ENCODE measurements around the gene AKAP10. TPM values are rescaled to one million over a fixed set of nuclear protein-coding genes. Genes with fewer than 3 reads are reported as not detected.
"Not testable (repeated sequence)": the region's sequence is repeated elsewhere in the genome, so short reads cannot be mapped to it uniquely, and the experiment has no call there.

The AKAP10 gene
- total RNA-seq, 1 donor from 2014 or later = 44.8 TPM

DNA sequence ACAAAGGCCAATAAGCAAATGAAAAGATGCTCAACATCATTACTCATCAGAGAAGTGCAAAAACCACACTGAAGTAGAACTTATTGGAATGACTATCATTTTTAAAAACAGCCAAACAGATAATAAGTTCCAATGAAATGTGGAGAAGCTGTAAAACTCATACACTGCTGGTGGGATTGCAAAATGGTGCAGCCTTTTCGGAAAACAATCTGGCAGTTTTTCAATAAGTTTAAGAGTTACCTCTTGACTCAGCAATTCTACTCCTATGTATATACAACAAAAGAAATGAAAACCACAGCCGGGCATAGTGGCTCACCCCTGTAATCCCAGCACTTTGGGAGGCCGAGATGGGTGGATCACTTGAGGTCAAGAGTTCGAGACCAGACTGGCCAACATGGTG lies 49.3 kb downstream of the AKAP10 start:
- DNase-seq (ENCODE audit: low spot score) = no peak

DNA sequence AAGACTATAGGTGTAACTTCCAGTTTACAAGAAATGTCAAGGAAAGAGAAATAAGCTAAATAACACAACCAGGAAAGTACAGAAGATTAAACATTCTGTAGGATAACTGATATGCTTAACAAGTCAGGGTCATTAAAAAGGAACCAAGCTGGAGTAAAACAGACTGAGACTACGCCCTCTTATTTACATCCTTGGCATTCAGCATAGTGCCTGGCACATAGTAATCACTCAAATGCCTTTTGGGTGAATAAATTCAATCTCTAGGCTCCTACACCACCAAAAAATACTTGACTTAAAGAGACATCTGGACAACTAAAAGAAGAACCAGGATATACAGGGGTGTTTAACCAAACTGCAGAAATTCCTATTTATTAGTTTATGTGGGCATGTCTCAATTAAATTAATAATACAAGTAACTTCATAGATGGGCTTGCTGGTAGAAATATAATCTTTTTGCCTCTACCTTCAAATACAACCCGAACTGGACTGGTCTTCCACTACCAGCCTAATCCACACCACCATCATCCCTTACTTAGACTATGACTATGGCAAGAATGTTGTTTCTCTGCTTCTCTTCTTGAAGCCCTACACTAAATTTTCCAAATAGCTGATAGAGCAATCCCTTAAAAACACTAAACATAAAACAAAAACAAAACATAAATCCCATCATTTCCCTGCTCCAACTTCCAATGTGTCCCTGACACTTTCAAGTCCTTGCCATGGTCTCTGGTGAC lies 62.2 kb downstream of the AKAP10 start:
- no peak for DNase-seq (ENCODE audit: low spot score)

DNA sequence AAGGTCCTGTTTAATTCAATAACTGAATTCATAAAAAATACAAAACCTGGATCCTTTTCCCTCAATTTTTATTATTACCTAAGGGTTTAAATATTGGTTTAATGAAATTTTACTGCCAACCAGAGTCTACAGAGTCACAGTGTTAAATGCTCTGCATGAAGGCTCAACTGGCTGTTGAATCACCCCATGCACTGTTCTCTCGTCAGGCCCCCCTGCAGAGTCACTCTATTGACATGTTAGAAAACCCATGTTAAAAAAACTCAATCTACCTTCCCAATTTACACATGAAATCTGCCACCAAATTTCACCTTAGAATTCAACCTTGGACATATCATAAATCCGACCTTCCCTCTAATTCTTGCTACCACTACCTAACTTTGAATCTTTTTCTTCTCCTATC lies 66.6 kb downstream of the AKAP10 start:
- DNase-seq (ENCODE audit: low spot score) = no peak

- DNase-seq (ENCODE audit: low spot score) = no peak
Observed at GRCh38 chr17:19909139-19909538, 68.5 kb downstream of the AKAP10 start.

GRCh38 chr17:19905502-19905901 lies 72.1 kb downstream of the AKAP10 start:
- no peak for DNase-seq (ENCODE audit: low spot score)

DNA sequence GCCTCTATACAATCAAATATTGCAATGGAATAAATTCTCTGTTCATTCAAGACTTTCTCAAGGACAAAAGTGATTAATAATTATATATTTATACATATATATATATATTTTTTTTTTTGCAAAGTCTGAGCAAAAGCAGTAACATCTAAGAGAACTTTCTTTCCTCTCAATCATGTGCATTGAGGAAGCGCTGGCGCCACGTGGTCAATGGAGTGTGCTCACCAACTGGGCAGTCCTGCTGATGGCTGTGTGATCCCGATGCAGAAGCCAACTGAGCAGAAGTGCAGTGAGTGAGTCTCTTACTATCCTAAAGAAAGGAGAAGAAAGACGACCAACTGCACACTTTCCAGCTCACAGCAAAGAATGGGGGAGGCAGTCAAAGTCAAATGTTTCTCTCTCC lies 72.7 kb downstream of the AKAP10 start:
- peak; percentile 38 for DNase-seq (ENCODE audit: low spot score)

DNA sequence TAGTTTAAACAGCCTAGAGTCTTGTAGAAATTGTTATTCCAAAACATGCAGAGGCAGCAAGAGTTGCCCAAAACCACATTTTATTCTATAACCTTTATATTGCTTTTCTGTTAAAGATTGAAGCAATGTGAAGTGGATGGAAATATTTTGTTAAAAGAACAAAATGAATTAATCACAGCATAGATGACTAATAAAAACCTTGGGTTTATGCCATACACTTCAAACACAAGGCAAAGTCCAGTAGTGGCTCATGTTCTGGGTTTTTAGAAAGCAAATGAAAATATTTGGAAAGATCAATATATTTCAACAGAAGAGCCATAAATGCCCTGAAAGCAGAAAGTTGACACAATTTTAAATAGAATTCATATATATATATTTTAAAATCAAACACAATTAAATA lies 73.2 kb downstream of the AKAP10 start:
- no peak for DNase-seq (ENCODE audit: low spot score)

DNA sequence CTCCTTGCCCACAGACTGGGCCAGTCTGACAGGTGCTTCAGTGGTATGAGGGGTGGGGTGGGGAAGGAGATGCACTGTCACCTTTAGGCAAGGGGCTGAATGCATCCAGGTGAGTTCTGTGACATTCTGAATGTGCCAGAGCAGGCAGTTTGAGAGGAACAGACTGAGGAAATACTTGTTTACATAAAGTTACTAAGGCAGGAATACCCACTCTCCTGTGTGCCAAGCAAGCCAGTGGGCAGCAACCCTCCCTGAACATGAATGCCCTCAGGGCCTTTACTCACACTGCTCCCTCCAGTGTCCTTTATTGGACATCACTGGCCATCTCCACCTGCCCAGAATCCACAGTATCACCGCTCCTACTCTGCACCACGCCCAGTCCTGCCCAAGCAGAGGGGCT lies 76.8 kb downstream of the AKAP10 start:
- DNase-seq (ENCODE audit: low spot score) = no peak

DNA sequence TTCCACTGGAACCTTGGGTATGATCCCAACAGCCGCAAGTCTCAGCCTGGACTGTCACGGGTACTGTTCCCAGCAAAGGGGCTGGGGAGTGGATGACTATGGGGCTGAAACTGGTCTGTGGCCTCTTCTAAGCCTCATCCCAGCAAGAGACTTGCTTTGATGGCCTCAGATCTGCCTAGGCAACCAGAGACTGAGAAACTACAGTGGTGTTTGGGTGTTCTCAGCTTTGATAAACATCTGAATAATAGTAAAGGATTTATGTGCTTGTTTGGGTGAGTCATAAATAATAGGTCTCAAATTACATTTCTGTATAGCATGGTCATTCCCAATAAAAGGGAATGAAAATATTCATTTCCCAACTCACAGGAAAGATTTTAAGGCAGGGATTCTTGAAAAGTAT lies 79.7 kb downstream of the AKAP10 start:
- no peak for DNase-seq (ENCODE audit: low spot score)

DNA sequence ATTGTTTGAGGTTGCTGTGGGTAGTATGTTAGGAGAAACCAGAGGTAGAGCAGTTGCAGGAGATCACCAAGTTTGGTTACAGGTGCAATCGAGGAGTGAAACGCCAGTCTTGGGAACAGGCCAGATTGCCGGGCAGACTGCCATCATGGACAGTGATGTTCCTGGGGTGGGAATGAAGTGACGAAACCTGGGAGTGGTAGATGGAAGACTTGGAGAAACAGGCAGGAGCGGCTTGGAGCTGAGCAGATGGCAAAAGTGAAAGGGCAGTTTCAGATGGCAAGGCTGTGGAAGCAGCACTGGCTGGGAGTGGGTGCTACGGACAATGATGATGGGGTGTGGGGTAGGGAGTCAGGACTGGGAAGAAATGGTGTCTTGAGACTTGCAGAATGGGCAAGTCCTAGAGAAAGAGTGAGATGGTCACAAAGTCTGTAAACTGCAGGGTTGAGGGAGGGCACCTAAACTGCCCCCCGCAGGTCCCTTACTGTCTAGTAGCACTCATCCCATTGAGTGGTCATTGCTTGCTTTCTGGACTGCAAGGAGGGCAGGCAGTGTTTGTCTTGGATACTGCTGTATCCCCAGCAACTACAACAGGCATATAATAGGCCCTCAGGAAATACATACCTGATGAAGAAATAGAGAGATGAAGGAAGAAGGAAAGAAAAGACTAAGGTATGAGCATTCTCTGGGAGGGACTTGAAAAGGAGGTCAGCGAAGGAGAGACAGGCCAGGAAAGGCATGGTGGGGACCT lies 80.4 kb downstream of the AKAP10 start:
- DNase-seq (ENCODE audit: low spot score) = peak; percentile 51

DNA sequence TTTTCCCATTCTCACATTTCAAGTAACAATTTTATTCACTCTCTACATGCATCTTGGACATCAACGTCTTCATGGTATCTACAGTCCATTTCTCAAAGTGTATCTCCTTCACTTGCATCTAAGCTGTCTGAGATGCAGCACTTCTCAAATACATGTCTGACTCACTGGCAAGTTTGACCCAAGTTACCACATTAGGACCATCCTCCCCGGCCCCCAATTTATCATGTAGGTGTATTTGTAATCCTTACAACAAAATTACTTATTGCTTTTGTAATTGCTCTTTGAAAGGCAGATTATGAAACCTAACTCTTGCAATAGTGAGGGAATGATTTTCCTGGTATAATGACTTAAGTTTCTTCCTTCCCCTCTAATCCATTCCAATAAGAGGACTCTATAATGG lies 80.9 kb downstream of the AKAP10 start:
- DNase-seq (ENCODE audit: low spot score) = no peak

GRCh38 chr17:19890554-19890953 lies 87.1 kb downstream of the AKAP10 start:
- DNase-seq (ENCODE audit: low spot score) = not testable (repeated sequence)

- DNase-seq (ENCODE audit: low spot score) = not testable (repeated sequence)
Observed at GRCh38 chr17:19890001-19890400, 87.6 kb downstream of the AKAP10 start.

GRCh38 chr17:19886116-19886515 lies 91.5 kb downstream of the AKAP10 start:
- no peak for DNase-seq (ENCODE audit: low spot score)

- no peak for DNase-seq (ENCODE audit: low spot score)
Observed at GRCh38 chr17:19883537-19884215, 94.0 kb downstream of the AKAP10 start.

- DNase-seq (ENCODE audit: low spot score) = no peak
Observed at GRCh38 chr17:19880393-19880792, 97.2 kb downstream of the AKAP10 start.

DNA sequence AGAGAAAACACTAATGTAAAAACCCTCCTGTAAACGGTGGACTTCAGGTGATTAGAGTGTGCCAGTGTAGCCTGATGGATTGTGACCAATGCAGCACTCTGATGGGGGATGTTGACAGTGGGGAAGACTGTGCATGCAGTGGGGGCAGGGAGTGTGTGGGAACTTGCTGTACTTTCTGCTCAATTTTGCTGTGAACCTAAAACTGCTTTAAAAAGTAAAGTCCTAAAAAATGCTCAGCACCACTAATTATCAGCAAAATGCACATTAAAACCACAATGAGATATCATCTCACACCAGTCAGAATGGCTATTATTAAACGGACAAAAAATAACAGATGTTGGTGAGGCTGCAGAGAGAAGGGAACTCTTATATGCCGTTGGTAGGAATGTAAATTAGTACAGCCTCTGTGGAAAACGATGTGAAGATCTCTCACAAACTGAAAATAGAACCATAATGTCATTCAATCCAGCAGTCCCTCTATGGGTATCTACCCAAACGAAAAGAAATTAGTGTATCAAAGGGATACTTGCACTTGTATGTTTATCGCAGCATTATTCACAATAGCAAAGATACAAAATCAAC lies 100.2 kb downstream of the AKAP10 start:
- no peak for DNase-seq (ENCODE audit: low spot score)

- peak; percentile 49 for DNase-seq (ENCODE audit: low spot score)
Observed at GRCh38 chr17:19876529-19877161, 101.0 kb downstream of the AKAP10 start.

- no peak for DNase-seq (ENCODE audit: low spot score)
Observed at GRCh38 chr17:19874256-19874655, 103.4 kb downstream of the AKAP10 start.

DNA sequence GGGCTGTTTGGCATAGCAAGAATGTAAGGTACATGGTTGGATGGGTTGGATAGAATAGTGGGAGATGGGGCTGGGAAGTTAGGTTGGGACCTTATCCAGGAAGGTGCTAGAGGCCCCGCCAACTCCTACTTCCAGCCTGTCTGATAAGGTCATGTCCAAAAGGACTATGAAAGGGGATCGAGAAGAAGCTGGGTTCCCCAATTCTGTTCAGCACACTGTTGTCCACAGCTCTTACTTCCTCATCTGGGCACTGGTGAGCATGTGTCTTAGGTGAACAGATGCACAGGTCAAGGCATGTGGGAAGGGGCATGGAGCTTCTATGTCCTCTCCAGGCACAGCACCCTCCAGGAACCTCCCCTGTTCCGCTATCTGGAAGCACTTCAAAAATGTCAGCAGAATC lies 104.3 kb downstream of the AKAP10 start:
- DNase-seq (ENCODE audit: low spot score) = no peak

DNA sequence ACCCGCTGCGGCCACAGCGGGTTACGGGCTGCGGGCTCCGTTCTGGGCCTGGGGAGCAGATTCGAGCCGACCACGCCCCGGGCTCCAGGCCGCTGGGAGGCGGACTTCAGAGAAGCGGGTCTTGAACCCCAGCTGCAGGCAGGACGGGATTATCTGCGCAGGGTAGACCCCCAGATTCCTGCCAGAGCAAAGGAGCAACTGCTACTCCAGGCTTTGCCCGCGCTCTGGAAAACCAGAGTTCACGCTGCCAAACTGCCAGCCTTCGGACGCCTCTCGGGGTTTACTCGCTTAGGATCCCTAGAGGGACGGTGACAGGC lies 109.6 kb downstream of the AKAP10 start:
- no peak for DNase-seq (ENCODE audit: low spot score)
